ENCODE data around the gene ACD.
A peak's percentile ranks its signal among the peaks of the same experiment; 100 is the strongest.

Gene ACD

GRCh38 chr16:67654403-67654911, 5.6 kb downstream of the ACD start:
- no peak for TF ChIP-seq JUND (IDR thresholded peaks at IDR 0.05; ENCODE audit: low read depth)
- no peak for DNase-seq (ENCODE audit: low read depth in 1 of 2, low spot score in 1 of 2)
- in situ Hi-C loops (cut with HindIII; ENCODE audit: low pct_unique_long_range_greater_than_20kb, low sequenced_read_pairs) = no loop called here

- in situ Hi-C loops (cut with HindIII; ENCODE audit: low pct_unique_long_range_greater_than_20kb, low sequenced_read_pairs) = no loop called here
- DNase-seq (ENCODE audit: low read depth in 1 of 2, low spot score in 1 of 2) = no peak
- TF ChIP-seq JUND (IDR thresholded peaks at IDR 0.05; ENCODE audit: low read depth) = no peak
Observed at GRCh38 chr16:67653789-67654402, 6.2 kb downstream of the ACD start.

GRCh38 chr16:67653128-67653788, 6.8 kb downstream of the ACD start:
- TF ChIP-seq JUND (IDR thresholded peaks at IDR 0.05; ENCODE audit: low read depth) = no peak
- DNase-seq (ENCODE audit: low read depth in 1 of 2, low spot score in 1 of 2) = no peak
- in situ Hi-C loops (cut with HindIII; ENCODE audit: low pct_unique_long_range_greater_than_20kb, low sequenced_read_pairs) = no loop called here

GRCh38 chr16:67652578-67653127, 7.4 kb downstream of the ACD start:
- peak; percentile 81 to 92 for DNase-seq (ENCODE audit: low read depth in 1 of 2, low spot score in 1 of 2)
- in situ Hi-C loops (cut with HindIII; ENCODE audit: low pct_unique_long_range_greater_than_20kb, low sequenced_read_pairs) = no loop called here

GRCh38 chr16:67651847-67652246, 8.2 kb downstream of the ACD start:
- DNase-seq (ENCODE audit: low read depth in 1 of 2, low spot score in 1 of 2) = no peak
- in situ Hi-C loops (cut with HindIII; ENCODE audit: low pct_unique_long_range_greater_than_20kb, low sequenced_read_pairs) = no loop called here
- no peak for TF ChIP-seq JUND (IDR thresholded peaks at IDR 0.05; ENCODE audit: low read depth)

More at GRCh38 chr16:67652578-67653127, 7.4 kb downstream of the ACD start:
- no peak for TF ChIP-seq JUND (IDR thresholded peaks at IDR 0.05; ENCODE audit: low read depth)

GRCh38 chr16:67651039-67651438, 9.0 kb downstream of the ACD start:
- in situ Hi-C loops (cut with HindIII; ENCODE audit: low pct_unique_long_range_greater_than_20kb, low sequenced_read_pairs) = no loop called here
- no peak for DNase-seq (ENCODE audit: low read depth in 1 of 2, low spot score in 1 of 2)
- TF ChIP-seq JUND (IDR thresholded peaks at IDR 0.05; ENCODE audit: low read depth) = no peak

GRCh38 chr16:67650023-67650422, 10.0 kb downstream of the ACD start:
- in situ Hi-C loops (cut with HindIII; ENCODE audit: low pct_unique_long_range_greater_than_20kb, low sequenced_read_pairs) = no loop called here
- no peak for DNase-seq (ENCODE audit: low read depth in 1 of 2, low spot score in 1 of 2)
- TF ChIP-seq JUND (IDR thresholded peaks at IDR 0.05; ENCODE audit: low read depth) = no peak

- DNase-seq (ENCODE audit: low read depth in 1 of 2, low spot score in 1 of 2) = no peak
- in situ Hi-C loops (cut with HindIII; ENCODE audit: low pct_unique_long_range_greater_than_20kb, low sequenced_read_pairs) = no loop called here
- TF ChIP-seq JUND (IDR thresholded peaks at IDR 0.05; ENCODE audit: low read depth) = no peak
Observed at GRCh38 chr16:67649494-67649931, 10.5 kb downstream of the ACD start.

GRCh38 chr16:67648764-67649407, 11.2 kb downstream of the ACD start:
- in situ Hi-C loops (cut with HindIII; ENCODE audit: low pct_unique_long_range_greater_than_20kb, low sequenced_read_pairs) = no loop called here
- no peak for TF ChIP-seq JUND (IDR thresholded peaks at IDR 0.05; ENCODE audit: low read depth)
- DNase-seq (ENCODE audit: low read depth in 1 of 2, low spot score in 1 of 2) = no peak

- in situ Hi-C loops (cut with HindIII; ENCODE audit: low pct_unique_long_range_greater_than_20kb, low sequenced_read_pairs) = no loop called here
- no peak for TF ChIP-seq JUND (IDR thresholded peaks at IDR 0.05; ENCODE audit: low read depth)
- no peak for DNase-seq (ENCODE audit: low read depth in 1 of 2, low spot score in 1 of 2)
Observed at GRCh38 chr16:67648088-67648763, 11.8 kb downstream of the ACD start.

GRCh38 chr16:67647681-67648080, 12.4 kb downstream of the ACD start:
- DNase-seq (ENCODE audit: low read depth in 1 of 2, low spot score in 1 of 2) = no peak
- no peak for TF ChIP-seq JUND (IDR thresholded peaks at IDR 0.05; ENCODE audit: low read depth)
- in situ Hi-C loops (cut with HindIII; ENCODE audit: low pct_unique_long_range_greater_than_20kb, low sequenced_read_pairs) = no loop called here

GRCh38 chr16:67647111-67647651, 12.9 kb downstream of the ACD start:
- no peak for DNase-seq (ENCODE audit: low read depth in 1 of 2, low spot score in 1 of 2)
- in situ Hi-C loops (cut with HindIII; ENCODE audit: low pct_unique_long_range_greater_than_20kb, low sequenced_read_pairs) = no loop called here
- no peak for TF ChIP-seq JUND (IDR thresholded peaks at IDR 0.05; ENCODE audit: low read depth)
